Kidney (tissue), 14 donors: ENCODE measurements around the gene VPS18. TPM values are rescaled to one million over a fixed set of nuclear protein-coding genes. Genes with fewer than 3 reads are reported as not detected.

ENCODE experiments used
- DNase-seq, 5 donors: peaks; one replicate each; pipeline ENCODE4 v3.0.0-alpha.2; 2013 to 2020
- FAIRE-seq: peaks from 2 replicates; lab custom pipeline; 2012; peaks lifted over from hg19 to GRCh38; lab: Jason Lieb, UNC
- H3K27ac ChIP-seq, 2 donors: one replicate each; pipeline ENCODE4 v1.7.0; 2013; ENCODE audit warnings: low read depth in 2 of 2, low read length in 2 of 2, inconsistent platforms in 1 of 2
- H3K27me3 ChIP-seq: one replicate; pipeline ENCODE4 v1.7.1; 2013; ENCODE audit warnings: low read length, inconsistent platforms; ENCODE audit not compliant: control insufficient read depth, insufficient read depth
- H3K36me3 ChIP-seq, 3 donors: one replicate each; pipeline versions ENCODE4 v1.7.0 to v1.7.1; 2013; ENCODE audit warnings: low read length in 3 of 3, control low read depth in 1 of 3, inconsistent platforms in 1 of 3; ENCODE audit not compliant: insufficient read depth in 3 of 3, control insufficient read depth in 2 of 3
- H3K4me1 ChIP-seq, 3 donors: one replicate each; pipeline versions ENCODE4 v1.7.0 to v1.7.1; 2013; ENCODE audit warnings: low read length in 3 of 3, inconsistent platforms in 1 of 3, low read depth in 1 of 3; ENCODE audit not compliant: control insufficient read depth in 2 of 3, insufficient read depth in 2 of 3
- H3K4me3 ChIP-seq, 3 donors: one replicate each; pipeline versions ENCODE4 v1.7.0 to v1.8.1; 2013; ENCODE audit warnings: low read length in 3 of 3, control low read depth in 1 of 3, inconsistent platforms in 1 of 3
- H3K9ac ChIP-seq, 3 donors: one replicate each; pipeline versions ENCODE4 v1.7.0 to v1.7.1; 2013; ENCODE audit warnings: low read length in 3 of 3, control low read depth in 1 of 3, inconsistent platforms in 1 of 3
- H3K9me3 ChIP-seq, 3 donors: one replicate each; pipeline versions ENCODE4 v1.7.0 to v1.7.1; 2013; ENCODE audit warnings: low read length in 3 of 3, control low read depth in 1 of 3, inconsistent platforms in 1 of 3; ENCODE audit not compliant: control insufficient read depth in 2 of 3, insufficient read depth in 1 of 3
- intact Hi-C: fragments of 100-400 bp; cut with DNase I; formaldehyde crosslinking; loops from one replicate; pipeline ENCODE4 v1.11.1; 2022
- polyA plus RNA-seq: library from polyadenylated mRNA; stranded (reverse); fragments of 350-450 nt; fragmentation: Illumina TruSeq; extraction: RNeasy Lipid Tissue Mini Kit (QIAGEN cat#74804); gene quantifications from one replicate; pipeline ENCODE4 v1.2.3, GENCODE V29; 2014; ENCODE audit warnings: low read depth, low replicate concordance; ENCODE audit not compliant: insufficient read depth
- total RNA-seq: library from RNA; stranded (reverse); fragmentation: NEBNext Ultra II Directional; extraction: Animal tissue kit (Norgen Biotek cat#: 25700); gene quantifications from one replicate; pipeline ENCODE4 v1.2.1, GENCODE V29; 2021
- TF ChIP-seq, protein P1 (sequence below): IDR thresholded peaks from 3 replicates; pipeline ENCODE4 v1.5.1; 2012; ENCODE audit warnings: mild to moderate bottlenecking, moderate library complexity, borderline replicate concordance; ENCODE audit not compliant: insufficient read depth; ENCODE audit errors: extremely low read depth
- donor health status: control.
- donor health status: control.
- donor health status: control.
- donor health status: control.
- donor health status: control.
- donor health status: DM: yes; HTN: yes; CAD: no.
- donor health status: Normal renal cell carcinoma (clear cell type).

The VPS18 gene
- total and polyA plus RNA-seq, 2 donors from 2014 or later = 21.9 to 28.1 TPM

DNA sequence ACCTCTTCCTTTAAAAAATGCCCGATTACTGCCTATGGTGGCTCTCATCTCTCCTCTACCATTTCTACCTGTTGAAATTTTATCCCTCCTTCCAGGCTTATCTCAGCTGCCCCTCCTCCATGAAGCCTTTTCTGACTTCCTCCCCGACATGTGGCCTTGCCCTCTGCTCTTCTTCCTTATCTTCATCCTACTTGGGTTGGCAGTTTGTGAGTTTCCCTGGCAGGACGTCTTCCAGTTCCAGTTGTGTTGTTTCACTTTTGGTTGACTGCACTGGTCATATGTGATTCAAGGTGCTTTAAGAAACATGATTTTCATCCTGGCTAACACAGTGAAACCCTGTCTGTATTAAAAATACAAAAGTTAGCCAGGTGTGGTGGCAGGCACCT is 39.3 kb downstream of the VPS18 start:
- Histone ChIP-seq H3K36me3 (no peaks in the 10 kb centered on the region), H3K9me3 (no peaks in the 10 kb centered on the region), H3K4me1 (peaks cover 0 to 36% (median 4%) of the 10 kb centered on the region in 3 donors), H3K4me3 (no peak overlapping the region), H3K9ac (no peak overlapping the region), H3K27ac (no peak overlapping the region), H3K27me3 (peaks cover 2% of the 10 kb centered on the region)
- intact Hi-C loops = no loop called here
- no peak for FAIRE-seq
- TF ChIP-seq, protein P1, sequence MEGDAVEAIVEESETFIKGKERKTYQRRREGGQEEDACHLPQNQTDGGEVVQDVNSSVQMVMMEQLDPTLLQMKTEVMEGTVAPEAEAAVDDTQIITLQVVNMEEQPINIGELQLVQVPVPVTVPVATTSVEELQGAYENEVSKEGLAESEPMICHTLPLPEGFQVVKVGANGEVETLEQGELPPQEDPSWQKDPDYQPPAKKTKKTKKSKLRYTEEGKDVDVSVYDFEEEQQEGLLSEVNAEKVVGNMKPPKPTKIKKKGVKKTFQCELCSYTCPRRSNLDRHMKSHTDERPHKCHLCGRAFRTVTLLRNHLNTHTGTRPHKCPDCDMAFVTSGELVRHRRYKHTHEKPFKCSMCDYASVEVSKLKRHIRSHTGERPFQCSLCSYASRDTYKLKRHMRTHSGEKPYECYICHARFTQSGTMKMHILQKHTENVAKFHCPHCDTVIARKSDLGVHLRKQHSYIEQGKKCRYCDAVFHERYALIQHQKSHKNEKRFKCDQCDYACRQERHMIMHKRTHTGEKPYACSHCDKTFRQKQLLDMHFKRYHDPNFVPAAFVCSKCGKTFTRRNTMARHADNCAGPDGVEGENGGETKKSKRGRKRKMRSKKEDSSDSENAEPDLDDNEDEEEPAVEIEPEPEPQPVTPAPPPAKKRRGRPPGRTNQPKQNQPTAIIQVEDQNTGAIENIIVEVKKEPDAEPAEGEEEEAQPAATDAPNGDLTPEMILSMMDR = no peak
- no peak for DNase-seq

DNA sequence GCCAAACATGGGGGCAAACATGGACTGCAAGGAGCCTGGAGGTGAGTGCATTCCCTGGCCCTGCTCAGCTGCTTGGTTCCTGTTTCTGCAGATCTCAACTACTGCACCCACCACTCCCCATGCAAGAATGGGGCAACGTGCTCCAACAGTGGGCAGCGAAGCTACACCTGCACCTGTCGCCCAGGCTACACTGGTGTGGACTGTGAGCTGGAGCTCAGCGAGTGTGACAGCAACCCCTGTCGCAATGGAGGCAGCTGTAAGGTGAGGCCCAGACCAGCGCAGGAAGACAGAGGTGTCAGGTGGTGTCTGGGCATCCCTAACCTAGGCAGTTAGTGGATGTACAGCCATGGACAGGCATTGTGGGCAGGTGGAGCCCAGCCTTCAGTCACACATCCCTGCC is 40.2 kb downstream of the VPS18 start:
- DNase-seq (no peak), FAIRE-seq (no peak)
- H3K27me3 ChIP-seq = peaks cover 2% of the 10 kb centered on the region
- no peak overlapping the region for H3K4me3 ChIP-seq
- no peak overlapping the region for H3K9ac ChIP-seq
- H3K4me1 ChIP-seq = peaks cover 0 to 30% (median 4%) of the 10 kb centered on the region in 3 donors
- TF ChIP-seq, protein P1 = no peak
- no peaks in the 10 kb centered on the region for H3K9me3 ChIP-seq
- H3K36me3 ChIP-seq = no peaks in the 10 kb centered on the region
- H3K27ac ChIP-seq = no peak overlapping the region
- intact Hi-C loops = no loop called here

DNA sequence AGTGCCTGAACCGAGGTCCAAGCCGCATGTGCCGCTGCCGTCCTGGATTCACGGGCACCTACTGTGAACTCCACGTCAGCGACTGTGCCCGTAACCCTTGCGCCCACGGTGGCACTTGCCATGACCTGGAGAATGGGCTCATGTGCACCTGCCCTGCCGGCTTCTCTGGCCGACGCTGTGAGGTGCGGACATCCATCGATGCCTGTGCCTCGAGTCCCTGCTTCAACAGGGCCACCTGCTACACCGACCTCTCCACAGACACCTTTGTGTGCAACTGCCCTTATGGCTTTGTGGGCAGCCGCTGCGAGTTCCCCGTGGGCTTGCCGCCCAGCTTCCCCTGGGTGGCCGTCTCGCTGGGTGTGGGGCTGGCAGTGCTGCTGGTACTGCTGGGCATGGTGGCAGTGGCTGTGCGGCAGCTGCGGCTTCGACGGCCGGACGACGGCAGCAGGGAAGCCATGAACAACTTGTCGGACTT is 42.0 kb downstream of the VPS18 start:
- Histone ChIP-seq H3K9ac (no peak overlapping the region), H3K4me1 (peaks cover 0 to 21% (median 5%) of the 10 kb centered on the region in 3 donors), H3K36me3 (no peaks in the 10 kb centered on the region), H3K9me3 (no peaks in the 10 kb centered on the region), H3K4me3 (no peak overlapping the region), H3K27me3 (no peaks in the 10 kb centered on the region), H3K27ac (no peak overlapping the region)
- TF ChIP-seq, protein P1 = no peak
- intact Hi-C loops = no loop called here
- DNase-seq (no peak), FAIRE-seq (no peak)
